OCI-LY7 (cell line): ENCODE measurements around the gene GRAMD2B. TPM values are rescaled to one million over a fixed set of nuclear protein-coding genes. Genes with fewer than 3 reads are reported as not detected.

Experiments
- total RNA-seq, 2 experiments: library from RNA; depleted of rRNA in 1 of 2; stranded (reverse); fragments of >200 nt in 1 of 2; shearing (Covaris generic) in 1 of 2; gene quantifications; 2 replicates each; pipeline ENCODE4 v1.2.3, GENCODE V29; 2014 to 2022

Gene GRAMD2B
- total RNA-seq, 2 experiments from 2014 or later = not detected

Other genes starting within 250 kb of the GRAMD2B start
- not detected in 2 replicates for gene ALDH7A1, start 171.8 kb downstream of the GRAMD2B start, total RNA-seq (2014; rRNA removed; shearing (Covaris generic))
- not detected in 2 replicates for gene ALDH7A1, start 171.8 kb downstream of the GRAMD2B start, total RNA-seq (2022)
- gene PHAX, start 177.5 kb downstream of the GRAMD2B start, total RNA-seq (2014; rRNA removed; shearing (Covaris generic)) = 73.8 and 89.7 TPM in 2 replicates
- 113 and 128 TPM in 2 replicates for gene PHAX, start 177.5 kb downstream of the GRAMD2B start, total RNA-seq (2022)